NCI-H2196 (cell line): ENCODE data around the gene COX7A2L.
"Not testable (repeated sequence)": the region's sequence is repeated elsewhere in the genome, so short reads cannot be mapped to it uniquely, and the experiment has no call there.

Experiments
- DNase-seq: peaks from one replicate; lab custom pipeline; 2025; ENCODE audit not compliant: unreplicated experiment; lab: John Stamatoyannopoulos, UW

The COX7A2L gene

GRCh38 chr2:42368817-42369531 is 8.0 kb upstream of the COX7A2L start:
- DNase-seq, result no peak

- DNase-seq, result no peak
These were observed 6.8 kb upstream of the COX7A2L start for GRCh38 chr2:42367835-42368234.

- DNase-seq, result no peak
These were observed 5.4 kb upstream of the COX7A2L start for GRCh38 chr2:42366411-42366810.

- no peak for DNase-seq
These were observed 3.6 kb upstream of the COX7A2L start for GRCh38 chr2:42364658-42365057.

- no peak for DNase-seq
These were observed 2.4 kb upstream of the COX7A2L start for GRCh38 chr2:42363413-42363812.

GRCh38 chr2:42361728-42362283 is 789 bp upstream of the COX7A2L start:
- DNase-seq, result no peak

GRCh38 chr2:42360493-42360889 is 526 bp downstream of the COX7A2L start:
- no peak for DNase-seq

GRCh38 chr2:42359965-42360483 is 993 bp downstream of the COX7A2L start:
- no peak for DNase-seq

GRCh38 chr2:42359304-42359964 is 1.6 kb downstream of the COX7A2L start:
- no peak for DNase-seq

- no peak for DNase-seq
These were observed 7.1 kb downstream of the COX7A2L start for GRCh38 chr2:42353792-42354429.

GRCh38 chr2:42351864-42352263 is 9.2 kb downstream of the COX7A2L start:
- no peak for DNase-seq

GRCh38 chr2:42350434-42351063 is 10.5 kb downstream of the COX7A2L start:
- DNase-seq, result no peak

- no peak for DNase-seq
These were observed 12.8 kb downstream of the COX7A2L start for GRCh38 chr2:42348113-42348805.

- not testable (repeated sequence) for DNase-seq
These were observed 13.5 kb downstream of the COX7A2L start for GRCh38 chr2:42347518-42347917.

- DNase-seq, result not testable (repeated sequence)
These were observed 14.2 kb downstream of the COX7A2L start for GRCh38 chr2:42346856-42347255.

GRCh38 chr2:42345986-42346385 is 15.0 kb downstream of the COX7A2L start:
- DNase-seq, result no peak

GRCh38 chr2:42342795-42343241 is 18.2 kb downstream of the COX7A2L start:
- DNase-seq, result no peak

- DNase-seq, result no peak
These were observed 18.8 kb downstream of the COX7A2L start for GRCh38 chr2:42342061-42342794.

GRCh38 chr2:42340938-42341636 is 19.9 kb downstream of the COX7A2L start:
- DNase-seq, result no peak
